DND-41 (cell line): ENCODE results near the gene ASIP.

Experiments used
- EZH2 ChIP-seq: IDR thresholded peaks from 3 replicates; pipeline ENCODE4 v1.6.1; 2012; ENCODE audit warnings: borderline replicate concordance, low read depth, mild to moderate bottlenecking, moderate library complexity, low read length, inconsistent platforms; ENCODE audit not compliant: severe bottlenecking
- TF ChIP-seq, protein P1 (sequence below): IDR thresholded peaks from 2 replicates; pipeline ENCODE4 v1.5.1; 2012; ENCODE audit warnings: borderline replicate concordance, low read length, moderate library complexity, mild to moderate bottlenecking; ENCODE audit not compliant: poor library complexity, severe bottlenecking; ENCODE audit errors: extremely low read depth

DNA sequence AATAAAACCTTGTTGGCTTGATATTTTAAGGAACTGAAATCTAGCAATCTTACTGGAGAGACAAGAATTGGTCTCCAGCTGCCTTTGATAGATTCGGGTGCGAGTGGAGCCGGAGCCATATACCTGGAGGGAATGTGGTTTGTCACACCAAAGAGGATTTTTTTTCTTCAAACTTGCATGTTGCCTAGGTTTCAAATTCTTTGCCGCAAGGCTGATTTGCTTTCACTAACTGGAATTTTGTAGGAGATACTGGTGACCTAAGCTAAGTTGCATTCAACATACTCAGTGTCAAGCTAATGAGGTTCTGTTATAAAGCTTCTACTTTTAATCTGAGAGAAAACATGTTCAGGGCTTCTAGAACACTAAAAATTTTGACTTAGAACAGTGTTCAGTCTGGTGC is 39.7 kb upstream of the ASIP start:
- TF ChIP-seq, protein P1, sequence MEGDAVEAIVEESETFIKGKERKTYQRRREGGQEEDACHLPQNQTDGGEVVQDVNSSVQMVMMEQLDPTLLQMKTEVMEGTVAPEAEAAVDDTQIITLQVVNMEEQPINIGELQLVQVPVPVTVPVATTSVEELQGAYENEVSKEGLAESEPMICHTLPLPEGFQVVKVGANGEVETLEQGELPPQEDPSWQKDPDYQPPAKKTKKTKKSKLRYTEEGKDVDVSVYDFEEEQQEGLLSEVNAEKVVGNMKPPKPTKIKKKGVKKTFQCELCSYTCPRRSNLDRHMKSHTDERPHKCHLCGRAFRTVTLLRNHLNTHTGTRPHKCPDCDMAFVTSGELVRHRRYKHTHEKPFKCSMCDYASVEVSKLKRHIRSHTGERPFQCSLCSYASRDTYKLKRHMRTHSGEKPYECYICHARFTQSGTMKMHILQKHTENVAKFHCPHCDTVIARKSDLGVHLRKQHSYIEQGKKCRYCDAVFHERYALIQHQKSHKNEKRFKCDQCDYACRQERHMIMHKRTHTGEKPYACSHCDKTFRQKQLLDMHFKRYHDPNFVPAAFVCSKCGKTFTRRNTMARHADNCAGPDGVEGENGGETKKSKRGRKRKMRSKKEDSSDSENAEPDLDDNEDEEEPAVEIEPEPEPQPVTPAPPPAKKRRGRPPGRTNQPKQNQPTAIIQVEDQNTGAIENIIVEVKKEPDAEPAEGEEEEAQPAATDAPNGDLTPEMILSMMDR, result no peak
- TF ChIP-seq EZH2, result no peak
